ENCODE measurements around the gene SLC9A7. TPM values are rescaled to one million over a fixed set of nuclear protein-coding genes. Genes with fewer than 3 reads are reported as not detected.

The SLC9A7 gene
- polyA plus RNA-seq, 4 donors, result under 0.01 to 2.8 (median 1.4) TPM

GRCh38 chrX:46577221-46578005 lies 181.5 kb downstream of the SLC9A7 start:
- 74 to 83% (median 79%) methylated on average over 7 of the region's 7 CpGs for WGBS, 3 donors
- H3K36me3 ChIP-seq (ENCODE audit: control insufficient read depth in 3 of 3, insufficient read depth in 2 of 3, low read depth in 1 of 3, low read length in 3 of 3), result no peaks in the 10 kb centered on the region
- DNase-seq (no peak), FAIRE-seq (no peak)
- H3K27ac ChIP-seq (ENCODE audit: low read depth in 1 of 3, low read length in 2 of 3), result no peak overlapping the region
- peaks cover 0 to 23% (median 0%) of the 10 kb centered on the region in 3 donors for H3K27me3 ChIP-seq (ENCODE audit: control insufficient read depth in 3 of 3, insufficient read depth in 3 of 3, low read length in 3 of 3)
- no peak overlapping the region for H3K4me3 ChIP-seq (ENCODE audit: low read depth in 1 of 3, low read length in 3 of 3)
- no peaks in the 10 kb centered on the region for H3K4me1 ChIP-seq (ENCODE audit: control insufficient read depth in 3 of 3, insufficient read depth in 2 of 3, low read depth in 1 of 3, low read length in 2 of 3)
- no peaks in the 10 kb centered on the region for H3K9me3 ChIP-seq (ENCODE audit: control insufficient read depth in 2 of 2, insufficient read depth in 1 of 2, low read depth in 1 of 2, low read length in 1 of 2)

GRCh38 chrX:46576458-46576857 lies 182.5 kb downstream of the SLC9A7 start:
- no peak overlapping the region for H3K4me3 ChIP-seq (ENCODE audit: low read depth in 1 of 3, low read length in 3 of 3)
- WGBS, 3 donors, result 41 to 58% (median 57%) methylated on average over 3 of the region's 3 CpGs
- no peak overlapping the region for H3K27ac ChIP-seq (ENCODE audit: low read depth in 1 of 3, low read length in 2 of 3)
- no peaks in the 10 kb centered on the region for H3K9me3 ChIP-seq (ENCODE audit: control insufficient read depth in 2 of 2, insufficient read depth in 1 of 2, low read depth in 1 of 2, low read length in 1 of 2)
- FAIRE-seq, result no peak
- H3K36me3 ChIP-seq (ENCODE audit: control insufficient read depth in 3 of 3, insufficient read depth in 2 of 3, low read depth in 1 of 3, low read length in 3 of 3), result no peaks in the 10 kb centered on the region
- H3K4me1 ChIP-seq (ENCODE audit: control insufficient read depth in 3 of 3, insufficient read depth in 2 of 3, low read depth in 1 of 3, low read length in 2 of 3), result no peaks in the 10 kb centered on the region
- H3K27me3 ChIP-seq (ENCODE audit: control insufficient read depth in 3 of 3, insufficient read depth in 3 of 3, low read length in 3 of 3), result peaks cover 0 to 23% (median 0%) of the 10 kb centered on the region in 3 donors
- no peak for DNase-seq

GRCh38 chrX:46575991-46576392 lies 182.9 kb downstream of the SLC9A7 start:
- no peak for DNase-seq
- no peaks in the 10 kb centered on the region for H3K9me3 ChIP-seq (ENCODE audit: control insufficient read depth in 2 of 2, insufficient read depth in 1 of 2, low read depth in 1 of 2, low read length in 1 of 2)
- H3K4me3 ChIP-seq (ENCODE audit: low read depth in 1 of 3, low read length in 3 of 3), result no peak overlapping the region

GRCh38 chrX:46575586-46575985 lies 183.3 kb downstream of the SLC9A7 start:
- peak overlapping the region in 1 of 3 donors; percentile 45 for H3K27ac ChIP-seq (ENCODE audit: low read depth in 1 of 3, low read length in 2 of 3)
- no peak for DNase-seq
- WGBS, 3 donors, result 24 to 73% (median 46%) methylated on average over 6 of the region's 6 CpGs
- no peaks in the 10 kb centered on the region for H3K4me1 ChIP-seq (ENCODE audit: control insufficient read depth in 3 of 3, insufficient read depth in 2 of 3, low read depth in 1 of 3, low read length in 2 of 3)
- H3K9me3 ChIP-seq (ENCODE audit: control insufficient read depth in 2 of 2, insufficient read depth in 1 of 2, low read depth in 1 of 2, low read length in 1 of 2), result no peaks in the 10 kb centered on the region
- peaks cover 0 to 23% (median 0%) of the 10 kb centered on the region in 3 donors for H3K27me3 ChIP-seq (ENCODE audit: control insufficient read depth in 3 of 3, insufficient read depth in 3 of 3, low read length in 3 of 3)
- H3K4me3 ChIP-seq (ENCODE audit: low read depth in 1 of 3, low read length in 3 of 3), result no peak overlapping the region
- FAIRE-seq, result no peak
- H3K36me3 ChIP-seq (ENCODE audit: control insufficient read depth in 3 of 3, insufficient read depth in 2 of 3, low read depth in 1 of 3, low read length in 3 of 3), result no peaks in the 10 kb centered on the region

More at GRCh38 chrX:46575991-46576392, 182.9 kb downstream of the SLC9A7 start:
- Histone ChIP-seq H3K27me3 (ENCODE audit: control insufficient read depth in 3 of 3, insufficient read depth in 3 of 3, low read length in 3 of 3) (peaks cover 0 to 23% (median 0%) of the 10 kb centered on the region in 3 donors), H3K36me3 (ENCODE audit: control insufficient read depth in 3 of 3, insufficient read depth in 2 of 3, low read depth in 1 of 3, low read length in 3 of 3) (no peaks in the 10 kb centered on the region), H3K4me1 (ENCODE audit: control insufficient read depth in 3 of 3, insufficient read depth in 2 of 3, low read depth in 1 of 3, low read length in 2 of 3) (no peaks in the 10 kb centered on the region), H3K27ac (ENCODE audit: low read depth in 1 of 3, low read length in 2 of 3) (no peak overlapping the region)
- WGBS, 3 donors, result 12 to 55% (median 25%) methylated on average over 6 of the region's 6 CpGs
- FAIRE-seq, result no peak

GRCh38 chrX:46574774-46575381 lies 184.0 kb downstream of the SLC9A7 start:
- FAIRE-seq, result no peak
- peaks cover 0 to 23% (median 0%) of the 10 kb centered on the region in 3 donors for H3K27me3 ChIP-seq (ENCODE audit: control insufficient read depth in 3 of 3, insufficient read depth in 3 of 3, low read length in 3 of 3)
- H3K36me3 ChIP-seq (ENCODE audit: control insufficient read depth in 3 of 3, insufficient read depth in 2 of 3, low read depth in 1 of 3, low read length in 3 of 3), result no peaks in the 10 kb centered on the region
- WGBS, 3 donors, result 1 to 46% (median 39%) methylated on average over 23 to 90 of the region's 90 CpGs
- H3K4me1 ChIP-seq (ENCODE audit: control insufficient read depth in 3 of 3, insufficient read depth in 2 of 3, low read depth in 1 of 3, low read length in 2 of 3), result no peaks in the 10 kb centered on the region
- peak overlapping the region in 1 of 3 donors; percentile 68 for H3K27ac ChIP-seq (ENCODE audit: low read depth in 1 of 3, low read length in 2 of 3)
- peak overlapping the region in 2 of 3 donors; percentile 35 to 36 for H3K4me3 ChIP-seq (ENCODE audit: low read depth in 1 of 3, low read length in 3 of 3)
- H3K9me3 ChIP-seq (ENCODE audit: control insufficient read depth in 2 of 2, insufficient read depth in 1 of 2, low read depth in 1 of 2, low read length in 1 of 2), result no peaks in the 10 kb centered on the region
- peak in 1 of 2 donors; percentile 58 for DNase-seq

GRCh38 chrX:46573892-46574773 lies 184.8 kb downstream of the SLC9A7 start:
- Histone ChIP-seq H3K27me3 (ENCODE audit: control insufficient read depth in 3 of 3, insufficient read depth in 3 of 3, low read length in 3 of 3) (peaks cover 0 to 23% (median 0%) of the 10 kb centered on the region in 3 donors), H3K4me3 (ENCODE audit: low read depth in 1 of 3, low read length in 3 of 3) (peak overlapping the region; percentile 21 to 36 (median 35)), H3K36me3 (ENCODE audit: control insufficient read depth in 3 of 3, insufficient read depth in 2 of 3, low read depth in 1 of 3, low read length in 3 of 3) (no peaks in the 10 kb centered on the region), H3K9me3 (ENCODE audit: control insufficient read depth in 2 of 2, insufficient read depth in 1 of 2, low read depth in 1 of 2, low read length in 1 of 2) (no peaks in the 10 kb centered on the region), H3K27ac (ENCODE audit: low read depth in 1 of 3, low read length in 2 of 3) (peak overlapping the region in 1 of 3 donors; percentile 68), H3K4me1 (ENCODE audit: control insufficient read depth in 3 of 3, insufficient read depth in 2 of 3, low read depth in 1 of 3, low read length in 2 of 3) (no peaks in the 10 kb centered on the region)
- peak; percentile 37 to 53 for DNase-seq
- no peak for FAIRE-seq
- WGBS, 3 donors, result 1 to 47% (median 20%) methylated on average over 64 to 107 of the region's 107 CpGs

- peak within 1 kb of the TSS in 1 of 3 donors; percentile 68 for H3K27ac ChIP-seq (ENCODE audit: low read depth in 1 of 3, low read length in 2 of 3)
- peaks cover 0 to 23% (median 0%) of the 10 kb centered on the region in 3 donors for H3K27me3 ChIP-seq (ENCODE audit: control insufficient read depth in 3 of 3, insufficient read depth in 3 of 3, low read length in 3 of 3)
- FAIRE-seq, result no peak
- H3K4me1 ChIP-seq (ENCODE audit: control insufficient read depth in 3 of 3, insufficient read depth in 2 of 3, low read depth in 1 of 3, low read length in 2 of 3), result no peaks in the 10 kb centered on the region
- peak; percentile 25 to 49 for DNase-seq
- no peaks in the 10 kb centered on the region for H3K36me3 ChIP-seq (ENCODE audit: control insufficient read depth in 3 of 3, insufficient read depth in 2 of 3, low read depth in 1 of 3, low read length in 3 of 3)
- WGBS, 3 donors, result 4 to 49% (median 17%) methylated on average over 11 to 35 of the region's 35 CpGs
- no peaks in the 10 kb centered on the region for H3K9me3 ChIP-seq (ENCODE audit: control insufficient read depth in 2 of 2, insufficient read depth in 1 of 2, low read depth in 1 of 2, low read length in 1 of 2)
- H3K4me3 ChIP-seq (ENCODE audit: low read depth in 1 of 3, low read length in 3 of 3), result peak within 1 kb of the TSS; percentile 21 to 36 (median 35)
Observed at GRCh38 chrX:46573331-46573891, 185.5 kb downstream of the SLC9A7 start, which contains the start of gene CHST7. TSS of gene CHST7 (plus strand) at chrX:46573765. CDS start at chrX:46573932, 167 bp downstream.
